Spleen (tissue), 11 donors: ENCODE data around the gene LSAMP. TPM values are rescaled to one million over a fixed set of nuclear protein-coding genes. Genes with fewer than 3 reads are reported as not detected.

Experiments used
- DNase-seq: peaks from one replicate; pipeline ENCODE4 v3.0.0-alpha.2; 2020
- H3K27ac ChIP-seq, 8 donors: fragments of 200-600 bp; sonication (generic) in 7 of 8; 1 replicate in 4 of 8; 2 replicates in 4 of 8; pipeline versions ENCODE4 v1.5.0 to v1.8.0; 2016 to 2021; ENCODE audit warnings: inconsistent platforms in 4 of 8, mild to moderate bottlenecking in 4 of 8, moderate library complexity in 1 of 8
- H3K27me3 ChIP-seq, 7 donors: fragments of 200-600 bp; sonication (generic) in 6 of 7; replicated peaks in 1 of 7; 1 replicate in 4 of 7; 2 replicates in 3 of 7; pipeline versions ENCODE4 v1.5.0 to v1.8.0; 2016 to 2021; ENCODE audit warnings: inconsistent platforms in 3 of 7, mild to moderate bottlenecking in 1 of 7
- H3K36me3 ChIP-seq, 6 donors: fragments of 200-600 bp; sonication (generic) in 5 of 6; 1 replicate in 4 of 6; 2 replicates in 2 of 6; pipeline versions ENCODE4 v1.5.0 to v1.8.0; 2016 to 2021; ENCODE audit warnings: inconsistent platforms in 2 of 6
- H3K4me1 ChIP-seq, 6 donors: fragments of 200-600 bp; sonication (generic) in 5 of 6; 1 replicate in 3 of 6; 2 replicates in 3 of 6; pipeline versions ENCODE4 v1.5.0 to v1.8.0; 2016 to 2021; ENCODE audit warnings: inconsistent platforms in 3 of 6
- H3K4me3 ChIP-seq, 8 donors: fragments of 200-600 bp; sonication (generic) in 7 of 8; 1 replicate in 4 of 8; 2 replicates in 4 of 8; pipeline versions ENCODE4 v1.5.0 to v1.8.0; 2016 to 2021; ENCODE audit warnings: inconsistent platforms in 4 of 8, mild to moderate bottlenecking in 4 of 8, moderate library complexity in 2 of 8
- H3K9me3 ChIP-seq, 8 donors: fragments of 200-600 bp; sonication (generic) in 7 of 8; 1 replicate in 4 of 8; 2 replicates in 4 of 8; pipeline versions ENCODE4 v1.5.0 to v1.8.0; 2016 to 2021; ENCODE audit warnings: inconsistent platforms in 4 of 8
- CTCF ChIP-seq, 11 experiments: fragments of 200-600 bp in 7 of 11; fragments of 450-650 bp in 4 of 11; sonication (generic) in 4 of 11; IDR thresholded peaks in 8 of 11; conservative IDR thresholded peaks in 3 of 11; 1 replicate in 7 of 11; 2 replicates in 4 of 11; pipeline versions ENCODE4 v1.4.0 to v1.8.0; 2016 to 2021; ENCODE audit warnings: antibody characterized with exemption in 11 of 11, inconsistent platforms in 4 of 11, mild to moderate bottlenecking in 1 of 11
- POLR2A ChIP-seq, 3 donors: fragments of 450-650 bp; IDR thresholded peaks; one replicate each; pipeline ENCODE4 v1.5.1; 2017; ENCODE audit warnings: antibody characterized with exemption in 3 of 3, mild to moderate bottlenecking in 1 of 3
- POLR2AphosphoS5 ChIP-seq, 3 donors: sonication (generic); formaldehyde crosslinking; IDR thresholded peaks; one replicate each; pipeline ENCODE4 v1.5.1; 2017; ENCODE audit warnings: antibody characterized with exemption in 3 of 3
- WGBS, 5 donors: extraction: QIAGEN DNeasy Blood & Tissue Kit in 3 of 5; methylation state at CpG; one replicate each; pipeline versions ENCODE4 v1.1.5 to v1.1.7; 2013 to 2018; 5-methylcytosine and 5-hydroxymethylcytosine counted together
- intact Hi-C: fragments of 100-400 bp; cut with DNase I; formaldehyde crosslinking; loops from one replicate; pipeline ENCODE4 v1.15.0; 2023; ENCODE audit warnings: low total_unique reads
- polyA plus RNA-seq, 3 donors: library from polyadenylated mRNA; stranded (reverse); fragments of 200-250 nt; gene quantifications; one replicate each; pipeline ENCODE4 v1.2.1, GENCODE V29; 2013
- total RNA-seq, 7 donors: library from RNA; depleted of rRNA in 3 of 7; stranded (reverse); fragments of >200 nt in 3 of 7; fragmentation: NEBNext Ultra II Directional in 4 of 7; extraction: Animal tissue kit (Norgen Biotek cat#: 25700) in 4 of 7; gene quantifications; one replicate each; pipeline versions ENCODE4 v1.1.0 to v1.2.1, GENCODE V29; 2016 to 2021
- donor health status: healthy with polysubstance abuse.
- donor health status: DM: no; HTN: no; CAD: no; lungs with moderate emphysema.
- donor health status: DM: no; HTN: no; CAD: no.
- donor health status: Bipolar disorder and iron deficiency.
- donor health status: healthy.
- donor health status: DM: no; HTN: no; CAD: no.
- donor health status: DM: yes; HTN: yes; CAD: no.

Gene LSAMP
- total and polyA plus RNA-seq, 10 donors: 0.45 to 6.8 (median 1.3) TPM

- intact Hi-C loops: no loop called here
- no peak for DNase-seq
- no peaks in the 10 kb centered on the region for H3K36me3 ChIP-seq
- no peak overlapping the region for H3K27ac ChIP-seq
- WGBS, 5 donors: 54 to 60% (median 56%) methylated on average over 2 of the region's 2 CpGs
- TF ChIP-seq POLR2A (IDR thresholded peaks at IDR 0.05): no peak
- no peak for TF ChIP-seq CTCF (IDR thresholded peaks at IDR 0.05 in 8 of 11, conservative IDR thresholded peaks at IDR 0.05 in 3 of 11)
- TF ChIP-seq POLR2AphosphoS5 (IDR thresholded peaks at IDR 0.05): no peak
- no peaks in the 10 kb centered on the region for H3K9me3 ChIP-seq
- no peak overlapping the region for H3K4me3 ChIP-seq
- no peaks in the 10 kb centered on the region for H3K4me1 ChIP-seq
- H3K27me3 ChIP-seq: peaks cover 0 to 6% (median 0%) of the 10 kb centered on the region in 7 donors
Observed at GRCh38 chr3:115864911-115865310, 580.4 kb downstream of the LSAMP start.

GRCh38 chr3:115862849-115863248 lies 582.4 kb downstream of the LSAMP start:
- no peak for TF ChIP-seq POLR2A (IDR thresholded peaks at IDR 0.05)
- no peak for TF ChIP-seq CTCF (IDR thresholded peaks at IDR 0.05 in 8 of 11, conservative IDR thresholded peaks at IDR 0.05 in 3 of 11)
- no peak for TF ChIP-seq POLR2AphosphoS5 (IDR thresholded peaks at IDR 0.05)
- no peaks in the 10 kb centered on the region for H3K36me3 ChIP-seq
- intact Hi-C loops: no loop called here
- H3K27ac ChIP-seq: no peak overlapping the region
- H3K4me1 ChIP-seq: no peaks in the 10 kb centered on the region
- no peak overlapping the region for H3K4me3 ChIP-seq
- DNase-seq: no peak
- 41 to 62% (median 57%) methylated on average over 6 of the region's 6 CpGs for WGBS, 5 donors
- H3K27me3 ChIP-seq: peaks cover 0 to 9% (median 0%) of the 10 kb centered on the region in 7 donors
- H3K9me3 ChIP-seq: no peaks in the 10 kb centered on the region

- peaks cover 0 to 10% (median 0%) of the 10 kb centered on the region in 7 donors for H3K27me3 ChIP-seq
- no peaks in the 10 kb centered on the region for H3K4me1 ChIP-seq
- no peaks in the 10 kb centered on the region for H3K9me3 ChIP-seq
- H3K27ac ChIP-seq: no peak overlapping the region
- TF ChIP-seq CTCF (IDR thresholded peaks at IDR 0.05 in 8 of 11, conservative IDR thresholded peaks at IDR 0.05 in 3 of 11): no peak
- WGBS, 5 donors: 52 to 76% (median 70%) methylated on average over 1 of the region's 1 CpG
- intact Hi-C loops: no loop called here
- no peak overlapping the region for H3K4me3 ChIP-seq
- no peaks in the 10 kb centered on the region for H3K36me3 ChIP-seq
- DNase-seq: no peak
Observed at GRCh38 chr3:115862099-115862498, 583.2 kb downstream of the LSAMP start.

GRCh38 chr3:115861166-115861733 lies 584.0 kb downstream of the LSAMP start:
- no peak for DNase-seq
- intact Hi-C loops: no loop called here
- Histone ChIP-seq H3K4me1 (no peaks in the 10 kb centered on the region), H3K4me3 (no peak overlapping the region), H3K9me3 (no peaks in the 10 kb centered on the region), H3K27me3 (peaks cover 0 to 10% (median 0%) of the 10 kb centered on the region in 7 donors), H3K36me3 (no peaks in the 10 kb centered on the region), H3K27ac (no peak overlapping the region)
- no peak for TF ChIP-seq POLR2A (IDR thresholded peaks at IDR 0.05)
- TF ChIP-seq POLR2AphosphoS5 (IDR thresholded peaks at IDR 0.05): no peak
- no peak for TF ChIP-seq CTCF (IDR thresholded peaks at IDR 0.05 in 8 of 11, conservative IDR thresholded peaks at IDR 0.05 in 3 of 11)
- 75 to 83% (median 78%) methylated on average over 6 of the region's 6 CpGs for WGBS, 5 donors
